Measurements from ENCODE around the gene YKT6.

YKT6 gene

DNA sequence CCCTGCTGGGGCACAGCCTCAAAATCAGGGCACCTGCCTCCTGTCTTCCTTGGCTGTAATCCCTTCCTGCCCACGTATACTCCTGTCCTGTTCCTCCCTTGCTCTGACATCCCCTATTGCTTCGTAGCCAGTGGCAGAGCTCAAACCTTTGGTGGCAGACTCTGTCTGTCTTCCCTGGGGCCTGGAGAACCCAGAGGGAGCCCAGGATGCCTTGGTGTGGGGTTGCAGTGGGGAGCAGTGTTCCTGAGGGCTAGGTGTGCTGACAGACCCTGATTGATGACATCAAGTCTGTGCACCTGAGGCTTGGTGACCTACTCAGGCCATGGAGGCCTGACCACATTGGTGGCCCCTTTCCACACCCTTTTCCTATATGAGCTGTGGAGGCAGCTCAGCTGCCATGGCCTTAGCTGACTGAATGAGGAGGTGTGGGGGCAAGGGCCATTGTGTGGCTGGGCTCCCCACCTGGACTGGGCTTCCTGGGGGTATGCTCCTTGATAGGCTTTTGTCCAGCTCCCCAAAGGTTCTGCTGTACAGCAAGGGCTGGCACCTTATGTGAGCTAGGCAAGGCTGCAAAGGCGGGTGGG, 6.1 kb upstream of the YKT6 start:
- H4K91ac ChIP-seq (ENCODE audit: low read length), result no peak overlapping the region
- no peaks in the 10 kb centered on the region for H3K79me1 ChIP-seq (replicated peaks; ENCODE audit: low read length, poor library complexity, severe bottlenecking)
- H3K4ac ChIP-seq (ENCODE audit: low read depth in 1 of 2, low read length in 2 of 2), result no peak overlapping the region
- H4K8ac ChIP-seq (ENCODE audit: low read length), result peak overlapping the region; percentile 24
- 92% methylated on average over 3 of the region's 3 CpGs for WGBS
- no peak overlapping the region for H2BK5ac ChIP-seq (ENCODE audit: low read depth, low read length, poor library complexity, severe bottlenecking)
- H3K27me3 ChIP-seq (ENCODE audit: control insufficient read depth in 1 of 2, insufficient read depth in 1 of 2, low read length in 2 of 2), result peaks cover 4 to 10% of the 10 kb centered on the region in 2 experiments
- H3K14ac ChIP-seq (ENCODE audit: low read length in 2 of 2), result no peak overlapping the region
- no peak overlapping the region for H2BK120ac ChIP-seq (ENCODE audit: low read depth, low read length)
- no peak overlapping the region for H3K18ac ChIP-seq (ENCODE audit: low read depth in 1 of 2, low read length in 2 of 2)
- no peaks in the 10 kb centered on the region for H3K36me3 ChIP-seq (ENCODE audit: control insufficient read depth in 1 of 2, insufficient read depth in 2 of 2, low read depth in 1 of 2, low read length in 2 of 2)
- peaks cover 10% of the 10 kb centered on the region for H3K4me1 ChIP-seq (ENCODE audit: control insufficient read depth, insufficient read depth, low read depth, low read length)
- no peak overlapping the region for H3K4me2 ChIP-seq (ENCODE audit: low read length, poor library complexity, severe bottlenecking)
- peak overlapping the region; percentile 38 for H2AK5ac ChIP-seq (ENCODE audit: low read length, severe bottlenecking)
- no peak overlapping the region for H3K27ac ChIP-seq (ENCODE audit: low read length, poor library complexity, severe bottlenecking)
- no peak overlapping the region for H3K4me3 ChIP-seq (ENCODE audit: insufficient read depth in 1 of 2, low read depth in 1 of 2, low read length in 2 of 2)
- no peak overlapping the region for H2BK12ac ChIP-seq (ENCODE audit: low read length in 2 of 2)
- H2AFZ ChIP-seq (ENCODE audit: low read depth, low read length), result no peak overlapping the region
- no peak for DNase-seq
- H3K9ac ChIP-seq (ENCODE audit: low read length), result no peak overlapping the region
- no peaks in the 10 kb centered on the region for H3K9me3 ChIP-seq (ENCODE audit: control insufficient read depth, low read length)
- no peak overlapping the region for H3K23ac ChIP-seq (ENCODE audit: low read length in 2 of 2)
- no peak overlapping the region for H2BK15ac ChIP-seq (ENCODE audit: low read depth, poor library complexity, severe bottlenecking)

DNA sequence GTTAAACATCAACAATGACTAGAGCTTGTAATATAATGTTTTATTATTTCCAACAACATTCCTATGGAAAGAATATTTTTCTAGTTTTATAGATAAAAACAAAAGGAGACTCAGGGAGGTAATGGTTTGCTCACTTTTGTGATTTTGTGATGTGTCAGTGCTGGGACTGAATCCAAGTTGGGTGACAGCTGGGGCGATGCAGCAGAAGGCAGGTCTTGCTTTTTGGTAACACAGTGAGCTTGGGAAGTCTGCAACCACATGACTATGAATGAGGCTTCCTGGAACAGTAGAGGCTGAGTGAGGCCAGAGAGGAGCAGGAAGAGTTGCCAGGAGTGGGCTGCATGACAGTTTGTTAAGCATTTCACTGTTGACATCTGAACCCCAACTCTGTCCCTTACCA, 4.9 kb upstream of the YKT6 start:
- Histone ChIP-seq H3K27me3 (ENCODE audit: control insufficient read depth in 1 of 2, insufficient read depth in 1 of 2, low read length in 2 of 2) (peaks cover 4 to 10% of the 10 kb centered on the region in 2 experiments), H3K4me1 (ENCODE audit: control insufficient read depth, insufficient read depth, low read depth, low read length) (peaks cover 10% of the 10 kb centered on the region), H2BK15ac (ENCODE audit: low read depth, poor library complexity, severe bottlenecking) (no peak overlapping the region), H2AFZ (ENCODE audit: low read depth, low read length) (no peak overlapping the region), H3K9me3 (ENCODE audit: control insufficient read depth, low read length) (no peaks in the 10 kb centered on the region), H3K36me3 (ENCODE audit: control insufficient read depth in 1 of 2, insufficient read depth in 2 of 2, low read depth in 1 of 2, low read length in 2 of 2) (no peaks in the 10 kb centered on the region), H4K8ac (ENCODE audit: low read length) (peak overlapping the region; percentile 37), H3K23ac (ENCODE audit: low read length in 2 of 2) (no peak overlapping the region), H3K14ac (ENCODE audit: low read length in 2 of 2) (no peak overlapping the region), H2BK12ac (ENCODE audit: low read length in 2 of 2) (no peak overlapping the region), H2BK5ac (ENCODE audit: low read depth, low read length, poor library complexity, severe bottlenecking) (no peak overlapping the region), H3K9ac (ENCODE audit: low read length) (peak overlapping the region; percentile 26), H3K27ac (ENCODE audit: low read length, poor library complexity, severe bottlenecking) (no peak overlapping the region), H3K18ac (ENCODE audit: low read depth in 1 of 2, low read length in 2 of 2) (no peak overlapping the region), H4K91ac (ENCODE audit: low read length) (peak overlapping the region; percentile 56), H3K4me3 (ENCODE audit: insufficient read depth in 1 of 2, low read depth in 1 of 2, low read length in 2 of 2) (no peak overlapping the region), H3K4me2 (ENCODE audit: low read length, poor library complexity, severe bottlenecking) (no peak overlapping the region), H3K4ac (ENCODE audit: low read depth in 1 of 2, low read length in 2 of 2) (no peak overlapping the region), H2BK120ac (ENCODE audit: low read depth, low read length) (no peak overlapping the region), H2AK5ac (ENCODE audit: low read length, severe bottlenecking) (peak overlapping the region; percentile 29), H3K79me1 (replicated peaks; ENCODE audit: low read length, poor library complexity, severe bottlenecking) (no peaks in the 10 kb centered on the region)
- DNase-seq, result no peak
- 79% methylated on average over 1 of the region's 1 CpG for WGBS

DNA sequence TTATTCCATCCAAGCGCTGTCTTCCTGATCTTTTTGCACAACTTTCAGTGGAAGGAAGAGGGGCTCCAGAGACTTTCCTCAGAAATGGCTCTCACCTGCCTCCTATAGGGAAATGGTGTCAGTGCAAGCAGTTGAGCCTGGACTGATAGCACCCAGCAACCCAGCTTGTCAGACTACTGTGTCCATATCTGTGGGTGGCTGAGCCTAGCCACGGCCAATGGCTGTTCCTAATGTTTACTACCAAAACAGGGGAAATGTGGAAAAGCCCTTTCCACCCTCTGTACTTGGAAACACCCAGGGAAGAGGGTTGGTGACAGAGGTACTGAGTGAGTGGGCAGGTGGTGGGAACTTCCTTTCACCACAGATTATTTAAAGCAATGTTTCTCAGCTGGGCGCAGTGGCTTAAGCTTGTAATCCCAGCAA, 4.3 kb upstream of the YKT6 start:
- no peak overlapping the region for H2AK5ac ChIP-seq (ENCODE audit: low read length, severe bottlenecking)
- H3K27me3 ChIP-seq (ENCODE audit: control insufficient read depth in 1 of 2, insufficient read depth in 1 of 2, low read length in 2 of 2), result peaks cover 4 to 10% of the 10 kb centered on the region in 2 experiments
- H3K9me3 ChIP-seq (ENCODE audit: control insufficient read depth, low read length), result no peaks in the 10 kb centered on the region
- H3K14ac ChIP-seq (ENCODE audit: low read length in 2 of 2), result no peak overlapping the region
- no peak overlapping the region for H3K4me2 ChIP-seq (ENCODE audit: low read length, poor library complexity, severe bottlenecking)
- no peak overlapping the region for H4K91ac ChIP-seq (ENCODE audit: low read length)
- H2BK5ac ChIP-seq (ENCODE audit: low read depth, low read length, poor library complexity, severe bottlenecking), result no peak overlapping the region
- no peak overlapping the region for H2BK15ac ChIP-seq (ENCODE audit: low read depth, poor library complexity, severe bottlenecking)
- no peak overlapping the region for H3K23ac ChIP-seq (ENCODE audit: low read length in 2 of 2)
- no peaks in the 10 kb centered on the region for H3K79me1 ChIP-seq (replicated peaks; ENCODE audit: low read length, poor library complexity, severe bottlenecking)
- H3K4me1 ChIP-seq (ENCODE audit: control insufficient read depth, insufficient read depth, low read depth, low read length), result peaks cover 10% of the 10 kb centered on the region
- H3K36me3 ChIP-seq (ENCODE audit: control insufficient read depth in 1 of 2, insufficient read depth in 2 of 2, low read depth in 1 of 2, low read length in 2 of 2), result no peaks in the 10 kb centered on the region
- H2BK12ac ChIP-seq (ENCODE audit: low read length in 2 of 2), result no peak overlapping the region
- H3K4ac ChIP-seq (ENCODE audit: low read depth in 1 of 2, low read length in 2 of 2), result no peak overlapping the region
- H3K27ac ChIP-seq (ENCODE audit: low read length, poor library complexity, severe bottlenecking), result no peak overlapping the region
- no peak overlapping the region for H2BK120ac ChIP-seq (ENCODE audit: low read depth, low read length)
- no peak overlapping the region for H3K4me3 ChIP-seq (ENCODE audit: insufficient read depth in 1 of 2, low read depth in 1 of 2, low read length in 2 of 2)
- peak; percentile 69 for DNase-seq
- H3K9ac ChIP-seq (ENCODE audit: low read length), result peak overlapping the region; percentile 26
- H4K8ac ChIP-seq (ENCODE audit: low read length), result no peak overlapping the region
- H2AFZ ChIP-seq (ENCODE audit: low read depth, low read length), result no peak overlapping the region
- H3K18ac ChIP-seq (ENCODE audit: low read depth in 1 of 2, low read length in 2 of 2), result no peak overlapping the region
- 74% methylated on average over 2 of the region's 3 CpGs for WGBS

DNA sequence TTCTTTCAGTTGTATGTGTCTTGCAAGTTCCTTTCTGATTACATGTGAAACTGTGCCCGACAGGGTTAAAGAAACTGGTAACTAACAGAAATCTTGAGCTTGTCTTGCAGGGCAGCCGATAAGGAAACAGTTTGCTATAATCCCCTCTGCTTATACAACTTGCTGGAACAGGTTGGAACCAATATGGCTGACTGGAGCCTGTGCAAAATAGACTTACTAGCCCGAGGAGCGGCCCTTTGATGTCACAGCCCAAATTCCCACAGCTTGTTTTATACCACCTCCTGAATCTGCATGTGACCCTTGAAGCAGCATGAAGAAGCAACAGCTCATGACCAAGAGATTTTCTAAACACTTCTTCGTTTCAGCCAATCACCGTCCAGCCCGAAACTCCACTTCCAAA, 3.3 kb upstream of the YKT6 start:
- Histone ChIP-seq H3K27me3 (ENCODE audit: control insufficient read depth in 1 of 2, insufficient read depth in 1 of 2, low read length in 2 of 2) (peaks cover 0 to 10% of the 10 kb centered on the region in 2 experiments), H4K8ac (ENCODE audit: low read length) (no peak overlapping the region), H3K79me1 (replicated peaks; ENCODE audit: low read length, poor library complexity, severe bottlenecking) (no peaks in the 10 kb centered on the region), H2AFZ (ENCODE audit: low read depth, low read length) (no peak overlapping the region), H2AK5ac (ENCODE audit: low read length, severe bottlenecking) (no peak overlapping the region), H3K9ac (ENCODE audit: low read length) (no peak overlapping the region), H3K4me1 (ENCODE audit: control insufficient read depth, insufficient read depth, low read depth, low read length) (peaks cover 7% of the 10 kb centered on the region), H3K18ac (ENCODE audit: low read depth in 1 of 2, low read length in 2 of 2) (no peak overlapping the region), H4K91ac (ENCODE audit: low read length) (no peak overlapping the region), H2BK15ac (ENCODE audit: low read depth, poor library complexity, severe bottlenecking) (no peak overlapping the region), H2BK5ac (ENCODE audit: low read depth, low read length, poor library complexity, severe bottlenecking) (no peak overlapping the region), H3K14ac (ENCODE audit: low read length in 2 of 2) (no peak overlapping the region), H3K4me2 (ENCODE audit: low read length, poor library complexity, severe bottlenecking) (no peak overlapping the region), H3K27ac (ENCODE audit: low read length, poor library complexity, severe bottlenecking) (no peak overlapping the region), H3K23ac (ENCODE audit: low read length in 2 of 2) (no peak overlapping the region), H3K36me3 (ENCODE audit: control insufficient read depth in 1 of 2, insufficient read depth in 2 of 2, low read depth in 1 of 2, low read length in 2 of 2) (no peaks in the 10 kb centered on the region), H3K9me3 (ENCODE audit: control insufficient read depth, low read length) (no peaks in the 10 kb centered on the region), H3K4ac (ENCODE audit: low read depth in 1 of 2, low read length in 2 of 2) (no peak overlapping the region), H3K4me3 (ENCODE audit: insufficient read depth in 1 of 2, low read depth in 1 of 2, low read length in 2 of 2) (no peak overlapping the region), H2BK12ac (ENCODE audit: low read length in 2 of 2) (no peak overlapping the region), H2BK120ac (ENCODE audit: low read depth, low read length) (no peak overlapping the region)
- DNase-seq, result no peak
- WGBS, result 89% methylated on average over 7 of the region's 7 CpGs
